GM23338 (cell line): ENCODE data around the gene TGFBI. TPM values are rescaled to one million over a fixed set of nuclear protein-coding genes. Genes with fewer than 3 reads are reported as not detected.

Source experiments
- ATAC-seq: fragments of 200-7000 bp; cut with Tn5 transposase; 3 replicates; pipeline ENCODE4 v1.9.1; 2020
- DNase-seq: peaks from one replicate; pipeline ENCODE4 v3.0.0-alpha.2; 2015; ENCODE audit warnings: low spot score
- H2AFZ ChIP-seq: fragments of 200-600 bp; sonication (generic); 2 replicates; pipeline ENCODE4 v1.8.0; 2016; ENCODE audit warnings: antibody characterized with exemption, mild to moderate bottlenecking, moderate library complexity
- H3F3A ChIP-seq: fragments of 200-600 bp; sonication (generic); replicated peaks from 2 replicates; pipeline ENCODE4 v1.8.0; 2017; ENCODE audit warnings: antibody characterized with exemption, mixed run types, low read depth
- H3K27ac ChIP-seq: fragments of 200-600 bp; sonication (generic); 2 replicates; pipeline ENCODE4 v1.6.1; 2016; ENCODE audit warnings: low read depth
- H3K27me3 ChIP-seq: fragments of 200-600 bp; sonication (generic); 2 replicates; pipeline ENCODE4 v1.8.0; 2016; ENCODE audit warnings: mild to moderate bottlenecking, mixed run types, moderate library complexity; ENCODE audit not compliant: insufficient read depth
- H3K36me3 ChIP-seq: fragments of 200-600 bp; sonication (generic); 2 replicates; pipeline ENCODE4 v1.8.0; 2016; ENCODE audit warnings: mild to moderate bottlenecking; ENCODE audit not compliant: insufficient read depth
- H3K4me1 ChIP-seq: fragments of 200-600 bp; sonication (generic); 2 replicates; pipeline ENCODE4 v1.8.0; 2016; ENCODE audit warnings: mild to moderate bottlenecking, moderate library complexity; ENCODE audit not compliant: insufficient read depth
- H3K4me2 ChIP-seq: fragments of 200-600 bp; sonication (generic); 2 replicates; pipeline ENCODE4 v1.7.1; 2017; ENCODE audit warnings: mixed run types
- H3K4me3 ChIP-seq: fragments of 200-600 bp; sonication (generic); 2 replicates; pipeline ENCODE4 v1.6.1; 2016; ENCODE audit warnings: mixed run types
- H3K79me2 ChIP-seq: fragments of 200-600 bp; sonication (generic); replicated peaks from 2 replicates; pipeline ENCODE4 v1.8.0; 2017; ENCODE audit warnings: mild to moderate bottlenecking; ENCODE audit not compliant: insufficient read depth
- H3K9me2 ChIP-seq: fragments of 200-600 bp; sonication (generic); 2 replicates; pipeline ENCODE4 v1.8.0; 2017; ENCODE audit not compliant: insufficient read depth
- H4K20me1 ChIP-seq: fragments of 200-600 bp; sonication (generic); replicated peaks from 2 replicates; pipeline ENCODE4 v1.8.0; 2017; ENCODE audit warnings: mild to moderate bottlenecking; ENCODE audit not compliant: insufficient read depth
- H3K27ac Mint-ChIP-seq: 2 replicates; pipeline ENCODE4 v1.8.0; 2020; ENCODE audit warnings: inconsistent platforms, mild to moderate bottlenecking, moderate library complexity, mixed read lengths
- H3K27me3 Mint-ChIP-seq: 3 replicates; pipeline ENCODE4 v1.8.0; 2022; ENCODE audit warnings: low read depth, mild to moderate bottlenecking, moderate library complexity, mixed read lengths, inconsistent platforms; ENCODE audit not compliant: insufficient read depth, poor library complexity
- H3K36me3 Mint-ChIP-seq: 3 replicates; pipeline ENCODE4 v1.8.0; 2021; ENCODE audit warnings: low read depth, mild to moderate bottlenecking, inconsistent platforms, moderate library complexity, mixed read lengths
- H3K4me1 Mint-ChIP-seq: 3 replicates; pipeline ENCODE4 v1.8.0; 2020; ENCODE audit warnings: mild to moderate bottlenecking, inconsistent platforms, mixed read lengths
- H3K4me3 Mint-ChIP-seq: 3 replicates; pipeline ENCODE4 v1.8.0; 2021; ENCODE audit warnings: moderate library complexity, mild to moderate bottlenecking, inconsistent platforms, mixed read lengths
- H3K9me3 Mint-ChIP-seq: 3 replicates; pipeline ENCODE4 v1.8.0; 2020; ENCODE audit warnings: moderate library complexity, mild to moderate bottlenecking, inconsistent platforms, mixed read lengths
- CREB1 ChIP-seq: fragments of 250-450 bp; sonication (Bioruptor Pico); IDR thresholded peaks from 2 replicates; pipeline ENCODE4 v1.5.0; 2020; ENCODE audit warnings: low read depth, mild to moderate bottlenecking, moderate library complexity
- EZH2phosphoT487 ChIP-seq: fragments of 200-600 bp; sonication (generic); IDR thresholded peaks from one replicate; pipeline ENCODE4 v1.8.1; 2018; ENCODE audit warnings: antibody characterized with exemption; ENCODE audit not compliant: unreplicated experiment
- POLR2AphosphoS5 ChIP-seq: IDR thresholded peaks from 2 replicates; pipeline ENCODE4 v1.6.1; 2016; ENCODE audit warnings: antibody characterized with exemption, low read depth
- REST ChIP-seq: IDR thresholded peaks from one replicate; pipeline ENCODE4 v1.6.1; 2018; ENCODE audit warnings: antibody characterized with exemption; ENCODE audit not compliant: unreplicated experiment
- STAT1 ChIP-seq: IDR thresholded peaks from one replicate; pipeline ENCODE4 v1.6.1; 2016; ENCODE audit warnings: antibody characterized with exemption; ENCODE audit not compliant: unreplicated experiment
- ZNF331 ChIP-seq: fragments of 250-450 bp; sonication (Bioruptor Pico); IDR thresholded peaks from 2 replicates; pipeline ENCODE4 v1.5.0; 2020; ENCODE audit warnings: low read depth, mild to moderate bottlenecking, moderate library complexity
- polyA plus RNA-seq: library from polyadenylated mRNA; unstranded; fragments of >200 nt; fragmentation: Nextera tagmentation; extraction: Ambion mirVana; gene quantifications from 2 replicates; pipeline ENCODE4 v1.2.1, GENCODE V29; 2016
- total RNA-seq: library from RNA; depleted of rRNA; stranded (reverse); fragments of >200 nt; shearing (Covaris generic); gene quantifications from 2 replicates; pipeline ENCODE4 v1.2.3, GENCODE V29; 2014
- TF ChIP-seq, protein P1 (sequence below): IDR thresholded peaks from 2 replicates; pipeline ENCODE4 v1.6.1; 2016; ENCODE audit warnings: antibody characterized with exemption
- TF ChIP-seq, protein P2 (sequence below), 2 experiments: fragments of 200-600 bp in 1 of 2; sonication (generic) in 1 of 2; conservative IDR thresholded peaks; 2 replicates each; pipeline versions ENCODE4 v1.5.1 to v1.6.1; 2016 to 2017; ENCODE audit warnings: antibody characterized with exemption in 2 of 2, low read depth in 2 of 2, mild to moderate bottlenecking in 2 of 2, moderate library complexity in 1 of 2
- TF ChIP-seq, protein P3 (sequence below): fragments of 250-450 bp; sonication (Bioruptor Pico); IDR thresholded peaks from 2 replicates; pipeline ENCODE4 v1.5.0; 2020; ENCODE audit warnings: mild to moderate bottlenecking, moderate library complexity

The TGFBI gene
- total and polyA plus RNA-seq, 2 experiments from 2014 or later: 8.9 to 9.4 TPM

GRCh38 chr5:135995976-135996375 lies 32.8 kb upstream of the TGFBI start (continued):
- TF ChIP-seq, protein P1, sequence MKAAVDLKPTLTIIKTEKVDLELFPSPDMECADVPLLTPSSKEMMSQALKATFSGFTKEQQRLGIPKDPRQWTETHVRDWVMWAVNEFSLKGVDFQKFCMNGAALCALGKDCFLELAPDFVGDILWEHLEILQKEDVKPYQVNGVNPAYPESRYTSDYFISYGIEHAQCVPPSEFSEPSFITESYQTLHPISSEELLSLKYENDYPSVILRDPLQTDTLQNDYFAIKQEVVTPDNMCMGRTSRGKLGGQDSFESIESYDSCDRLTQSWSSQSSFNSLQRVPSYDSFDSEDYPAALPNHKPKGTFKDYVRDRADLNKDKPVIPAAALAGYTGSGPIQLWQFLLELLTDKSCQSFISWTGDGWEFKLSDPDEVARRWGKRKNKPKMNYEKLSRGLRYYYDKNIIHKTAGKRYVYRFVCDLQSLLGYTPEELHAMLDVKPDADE: no peak
- TF ChIP-seq STAT1 (no peak), REST (no peak), ZNF331 (no peak), EZH2phosphoT487 (no peak), POLR2AphosphoS5 (no peak)
- TF ChIP-seq, protein P2, sequence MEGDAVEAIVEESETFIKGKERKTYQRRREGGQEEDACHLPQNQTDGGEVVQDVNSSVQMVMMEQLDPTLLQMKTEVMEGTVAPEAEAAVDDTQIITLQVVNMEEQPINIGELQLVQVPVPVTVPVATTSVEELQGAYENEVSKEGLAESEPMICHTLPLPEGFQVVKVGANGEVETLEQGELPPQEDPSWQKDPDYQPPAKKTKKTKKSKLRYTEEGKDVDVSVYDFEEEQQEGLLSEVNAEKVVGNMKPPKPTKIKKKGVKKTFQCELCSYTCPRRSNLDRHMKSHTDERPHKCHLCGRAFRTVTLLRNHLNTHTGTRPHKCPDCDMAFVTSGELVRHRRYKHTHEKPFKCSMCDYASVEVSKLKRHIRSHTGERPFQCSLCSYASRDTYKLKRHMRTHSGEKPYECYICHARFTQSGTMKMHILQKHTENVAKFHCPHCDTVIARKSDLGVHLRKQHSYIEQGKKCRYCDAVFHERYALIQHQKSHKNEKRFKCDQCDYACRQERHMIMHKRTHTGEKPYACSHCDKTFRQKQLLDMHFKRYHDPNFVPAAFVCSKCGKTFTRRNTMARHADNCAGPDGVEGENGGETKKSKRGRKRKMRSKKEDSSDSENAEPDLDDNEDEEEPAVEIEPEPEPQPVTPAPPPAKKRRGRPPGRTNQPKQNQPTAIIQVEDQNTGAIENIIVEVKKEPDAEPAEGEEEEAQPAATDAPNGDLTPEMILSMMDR (conservative IDR thresholded peaks at IDR 0.05; ENCODE audit: low read depth in 2 of 2): no peak

DNA sequence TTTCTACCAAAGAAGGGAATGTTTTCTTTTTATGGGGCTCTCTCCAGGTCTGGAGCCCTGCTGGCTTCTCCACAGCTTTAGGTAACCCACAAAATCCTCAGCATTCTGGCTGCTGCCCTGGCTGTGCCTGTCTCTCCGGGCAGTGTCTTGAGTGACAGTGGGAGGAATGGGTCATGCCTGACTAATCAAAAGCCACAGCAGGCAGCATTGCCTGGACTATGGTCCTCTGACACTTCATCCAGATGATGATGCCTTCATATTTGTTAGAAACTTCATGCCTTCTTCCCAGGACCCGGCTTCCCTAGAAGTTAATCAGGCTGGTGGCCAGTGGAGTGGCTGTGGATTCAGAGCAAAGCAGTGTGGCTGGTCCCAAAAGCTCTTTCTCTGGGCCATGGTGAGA lies 32.2 kb upstream of the TGFBI start:
- no peak overlapping the region for H3K27ac ChIP-seq
- H3K27me3 ChIP-seq: no peaks in the 10 kb centered on the region
- H3K9me3 Mint-ChIP-seq: no peaks in the 10 kb centered on the region; the same call in 2 of the 3 replicates
- no peaks in the 10 kb centered on the region for H4K20me1 ChIP-seq
- DNase-seq: no peak
- no peaks in the 10 kb centered on the region for H3K4me1 Mint-ChIP-seq
- ATAC-seq: no peak
- peaks cover 1% of the 10 kb centered on the region for H3K27me3 Mint-ChIP-seq
- no peak overlapping the region for H3K4me3 ChIP-seq
- H2AFZ ChIP-seq: no peak overlapping the region
- no peak overlapping the region for H3K4me3 Mint-ChIP-seq
- no peak overlapping the region for H3K4me2 ChIP-seq
- no peaks in the 10 kb centered on the region for H3K36me3 Mint-ChIP-seq
- H3K27ac Mint-ChIP-seq: no peak overlapping the region
- no peaks in the 10 kb centered on the region for H3F3A ChIP-seq
- no peaks in the 10 kb centered on the region for H3K36me3 ChIP-seq
- no peaks in the 10 kb centered on the region for H3K9me2 ChIP-seq
- no peaks in the 10 kb centered on the region for H3K79me2 ChIP-seq
- no peaks in the 10 kb centered on the region for H3K4me1 ChIP-seq
- no peak for TF ChIP-seq CREB1 (CRISPR knock-in tag)
- no peak for TF ChIP-seq POLR2AphosphoS5
- TF ChIP-seq, protein P3, sequence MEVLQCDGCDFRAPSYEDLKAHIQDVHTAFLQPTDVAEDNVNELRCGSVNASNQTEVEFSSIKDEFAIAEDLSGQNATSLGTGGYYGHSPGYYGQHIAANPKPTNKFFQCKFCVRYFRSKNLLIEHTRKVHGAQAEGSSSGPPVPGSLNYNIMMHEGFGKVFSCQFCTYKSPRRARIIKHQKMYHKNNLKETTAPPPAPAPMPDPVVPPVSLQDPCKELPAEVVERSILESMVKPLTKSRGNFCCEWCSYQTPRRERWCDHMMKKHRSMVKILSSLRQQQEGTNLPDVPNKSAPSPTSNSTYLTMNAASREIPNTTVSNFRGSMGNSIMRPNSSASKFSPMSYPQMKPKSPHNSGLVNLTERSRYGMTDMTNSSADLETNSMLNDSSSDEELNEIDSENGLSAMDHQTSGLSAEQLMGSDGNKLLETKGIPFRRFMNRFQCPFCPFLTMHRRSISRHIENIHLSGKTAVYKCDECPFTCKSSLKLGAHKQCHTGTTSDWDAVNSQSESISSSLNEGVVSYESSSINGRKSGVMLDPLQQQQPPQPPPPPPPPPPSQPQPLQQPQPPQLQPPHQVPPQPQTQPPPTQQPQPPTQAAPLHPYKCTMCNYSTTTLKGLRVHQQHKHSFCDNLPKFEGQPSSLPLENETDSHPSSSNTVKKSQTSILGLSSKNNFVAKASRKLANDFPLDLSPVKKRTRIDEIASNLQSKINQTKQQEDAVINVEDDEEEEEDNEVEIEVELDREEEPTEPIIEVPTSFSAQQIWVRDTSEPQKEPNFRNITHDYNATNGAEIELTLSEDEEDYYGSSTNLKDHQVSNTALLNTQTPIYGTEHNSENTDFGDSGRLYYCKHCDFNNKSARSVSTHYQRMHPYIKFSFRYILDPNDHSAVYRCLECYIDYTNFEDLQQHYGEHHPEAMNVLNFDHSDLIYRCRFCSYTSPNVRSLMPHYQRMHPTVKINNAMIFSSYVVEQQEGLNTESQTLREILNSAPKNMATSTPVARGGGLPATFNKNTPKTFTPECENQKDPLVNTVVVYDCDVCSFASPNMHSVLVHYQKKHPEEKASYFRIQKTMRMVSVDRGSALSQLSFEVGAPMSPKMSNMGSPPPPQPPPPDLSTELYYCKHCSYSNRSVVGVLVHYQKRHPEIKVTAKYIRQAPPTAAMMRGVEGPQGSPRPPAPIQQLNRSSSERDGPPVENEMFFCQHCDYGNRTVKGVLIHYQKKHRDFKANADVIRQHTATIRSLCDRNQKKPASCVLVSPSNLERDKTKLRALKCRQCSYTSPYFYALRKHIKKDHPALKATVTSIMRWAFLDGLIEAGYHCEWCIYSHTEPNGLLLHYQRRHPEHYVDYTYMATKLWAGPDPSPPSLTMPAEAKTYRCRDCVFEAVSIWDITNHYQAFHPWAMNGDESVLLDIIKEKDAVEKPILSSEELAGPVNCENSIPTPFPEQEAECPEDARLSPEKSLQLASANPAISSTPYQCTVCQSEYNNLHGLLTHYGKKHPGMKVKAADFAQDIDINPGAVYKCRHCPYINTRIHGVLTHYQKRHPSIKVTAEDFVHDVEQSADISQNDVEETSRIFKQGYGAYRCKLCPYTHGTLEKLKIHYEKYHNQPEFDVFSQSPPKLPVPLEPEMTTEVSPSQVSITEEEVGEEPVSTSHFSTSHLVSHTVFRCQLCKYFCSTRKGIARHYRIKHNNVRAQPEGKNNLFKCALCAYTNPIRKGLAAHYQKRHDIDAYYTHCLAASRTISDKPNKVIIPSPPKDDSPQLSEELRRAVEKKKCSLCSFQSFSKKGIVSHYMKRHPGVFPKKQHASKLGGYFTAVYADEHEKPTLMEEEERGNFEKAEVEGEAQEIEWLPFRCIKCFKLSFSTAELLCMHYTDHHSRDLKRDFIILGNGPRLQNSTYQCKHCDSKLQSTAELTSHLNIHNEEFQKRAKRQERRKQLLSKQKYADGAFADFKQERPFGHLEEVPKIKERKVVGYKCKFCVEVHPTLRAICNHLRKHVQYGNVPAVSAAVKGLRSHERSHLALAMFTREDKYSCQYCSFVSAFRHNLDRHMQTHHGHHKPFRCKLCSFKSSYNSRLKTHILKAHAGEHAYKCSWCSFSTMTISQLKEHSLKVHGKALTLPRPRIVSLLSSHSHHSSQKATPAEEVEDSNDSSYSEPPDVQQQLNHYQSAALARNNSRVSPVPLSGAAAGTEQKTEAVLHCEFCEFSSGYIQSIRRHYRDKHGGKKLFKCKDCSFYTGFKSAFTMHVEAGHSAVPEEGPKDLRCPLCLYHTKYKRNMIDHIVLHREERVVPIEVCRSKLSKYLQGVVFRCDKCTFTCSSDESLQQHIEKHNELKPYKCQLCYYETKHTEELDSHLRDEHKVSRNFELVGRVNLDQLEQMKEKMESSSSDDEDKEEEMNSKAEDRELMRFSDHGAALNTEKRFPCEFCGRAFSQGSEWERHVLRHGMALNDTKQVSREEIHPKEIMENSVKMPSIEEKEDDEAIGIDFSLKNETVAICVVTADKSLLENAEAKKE (CRISPR knock-in tag): no peak
- TF ChIP-seq REST: no peak
